K562 (cell line): ENCODE results near the gene NEU3. TPM values are rescaled to one million over a fixed set of nuclear protein-coding genes. Genes with fewer than 3 reads are reported as not detected.

ENCODE experiments used
- ATAC-seq: fragments of 200-7000 bp; cut with Tn5 transposase; 3 replicates; pipeline ENCODE4 v1.9.1; 2020; ENCODE audit warnings: moderate library complexity
- BruUV-seq: library from RNA; stranded (reverse); fragments of 400-500 nt; replicated peaks from 2 replicates; lab custom pipeline; 2021; lab: Mats Ljungman, UMichigan
- CTCF ChIA-PET: fragments of 300-600 bp; formaldehyde crosslinking; extraction: SDS; loops from one replicate; lab custom pipeline; 2021; ENCODE audit warnings: low intra/inter-chr PET ratio; lab: Yijun Ruan, JAX
- POLR2A ChIA-PET: fragments of 300-600, 350-650 bp; sonication (Branson Sonifier 250); formaldehyde crosslinking; extraction: SDS; loops from one replicate; lab custom pipeline; 2021; ENCODE audit warnings: antibody characterized with exemption, inconsistent platforms; lab: Yijun Ruan, JAX
- DNase-seq, 4 experiments: peaks; one replicate each; pipeline versions ENCODE4 v3.0.0 to v3.0.0-alpha.2; 2011 to 2018; ENCODE audit warnings: low spot score in 3 of 4, mixed read lengths in 3 of 4; ENCODE audit errors: extremely low read depth in 1 of 4
- FAIRE-seq: peaks from 2 replicates; lab custom pipeline; 2011; peaks lifted over from hg19 to GRCh38; lab: Jason Lieb, UNC
- H2AFZ ChIP-seq: 2 replicates; pipeline ENCODE4 v1.6.0; 2011; ENCODE audit warnings: low read depth, low read length, control low read depth, inconsistent platforms
- H3K27ac ChIP-seq: fragments of 200-600 bp; 3 replicates; pipeline ENCODE4 v1.8.0; 2011; ENCODE audit warnings: low read depth, mild to moderate bottlenecking, control low read depth, inconsistent platforms, low read length, moderate library complexity, mixed read lengths; ENCODE audit errors: extremely low read depth
- H3K27me3 ChIP-seq, 2 experiments: fragments of 300-600 bp in 1 of 2; 2 replicates in 1 of 2; 3 replicates in 1 of 2; pipeline versions ENCODE4 v1.6.0 to v1.8.0; 2011; ENCODE audit warnings: inconsistent platforms in 2 of 2, low read length in 2 of 2, mild to moderate bottlenecking in 1 of 2, mixed read lengths in 1 of 2, moderate library complexity in 1 of 2; ENCODE audit not compliant: control insufficient read depth in 2 of 2, insufficient read depth in 2 of 2
- H3K36me3 ChIP-seq: fragments of 300-600 bp; 3 replicates; pipeline ENCODE4 v1.8.0; 2011; ENCODE audit warnings: mild to moderate bottlenecking, low read length, inconsistent platforms; ENCODE audit not compliant: control insufficient read depth, insufficient read depth
- H3K4me1 ChIP-seq, 2 experiments: fragments of 200-600 bp in 1 of 2; replicated peaks in 1 of 2; 2 replicates in 1 of 2; 3 replicates in 1 of 2; pipeline versions ENCODE4 v1.5.1 to v1.8.0; 2011; ENCODE audit warnings: inconsistent platforms in 2 of 2, low read length in 2 of 2, mild to moderate bottlenecking in 1 of 2, mixed read lengths in 1 of 2, moderate library complexity in 1 of 2; ENCODE audit not compliant: control insufficient read depth in 2 of 2, insufficient read depth in 2 of 2
- H3K4me2 ChIP-seq: 2 replicates; pipeline ENCODE4 v1.6.1; 2011; ENCODE audit warnings: low read length, control low read depth, inconsistent platforms, mixed read lengths; ENCODE audit not compliant: insufficient read depth
- H3K4me3 ChIP-seq: fragments of 200-600 bp; sonication (generic), shearing (Covaris generic); 2 replicates; pipeline ENCODE4 v1.5.1; 2016; ENCODE audit warnings: control low read depth, inconsistent platforms
- H3K79me2 ChIP-seq: fragments of 200-600 bp; 3 replicates; pipeline ENCODE4 v1.8.0; 2011; ENCODE audit warnings: low read length, inconsistent platforms; ENCODE audit not compliant: control insufficient read depth, insufficient read depth
- H3K9ac ChIP-seq, 2 experiments: 2 replicates each; pipeline versions ENCODE4 v1.6.0 to v1.6.1; 2011; ENCODE audit warnings: low read depth in 2 of 2, low read length in 2 of 2, control low read depth in 1 of 2, inconsistent platforms in 1 of 2, mild to moderate bottlenecking in 1 of 2, mixed read lengths in 1 of 2; ENCODE audit not compliant: insufficient read depth in 1 of 2
- H3K9me1 ChIP-seq: one replicate; pipeline ENCODE4 v1.6.0; 2011; ENCODE audit warnings: inconsistent platforms, mild to moderate bottlenecking, low read length, moderate library complexity; ENCODE audit not compliant: control insufficient read depth, insufficient read depth
- H3K9me3 ChIP-seq: replicated peaks from 2 replicates; pipeline ENCODE4 v1.5.1; 2011; ENCODE audit warnings: low read depth, low read length, inconsistent platforms; ENCODE audit not compliant: control insufficient read depth, insufficient read depth
- H4K20me1 ChIP-seq: replicated peaks from 2 replicates; pipeline ENCODE4 v1.6.1; 2011; ENCODE audit warnings: low read length, inconsistent platforms, mixed read lengths; ENCODE audit not compliant: control insufficient read depth, insufficient read depth
- CC2D1A ChIP-seq: fragments of 450-650 bp; IDR thresholded peaks from 2 replicates; pipeline ENCODE4 v1.6.1; 2017; ENCODE audit warnings: mild to moderate bottlenecking
- HMBOX1 ChIP-seq: sonication (generic); IDR thresholded peaks from 2 replicates; pipeline ENCODE4 v1.6.1; 2016
- JUND ChIP-seq, 2 experiments: IDR thresholded peaks; 2 replicates in 1 of 2; 3 replicates in 1 of 2; pipeline ENCODE4 v1.6.1; 2011; ENCODE audit warnings: borderline replicate concordance in 2 of 2, low read depth in 2 of 2, low read length in 2 of 2, improper control_type of control experiment in 1 of 2, missing biosample characterization in 1 of 2, missing genetic modification characterization in 1 of 2, missing genetic modification reagents in 1 of 2
- KDM2B ChIP-seq: fragments of 250-450 bp; sonication (Bioruptor Pico); IDR thresholded peaks from 2 replicates; pipeline ENCODE4 v1.8.0; 2021; ENCODE audit warnings: mild to moderate bottlenecking, moderate library complexity
- NCOA4 ChIP-seq: fragments of 450-650 bp; IDR thresholded peaks from 2 replicates; pipeline ENCODE4 v1.6.1; 2018; ENCODE audit warnings: mild to moderate bottlenecking; ENCODE audit not compliant: partially characterized antibody
- RHOXF2B ChIP-seq: fragments of 250-450 bp; sonication (Bioruptor Pico); conservative IDR thresholded peaks from 2 replicates; pipeline ENCODE4 v1.5.1; 2021
- SP1 ChIP-seq: sonication (generic); formaldehyde crosslinking; IDR thresholded peaks from 2 replicates; pipeline ENCODE4 v1.8.1; 2022; ENCODE audit warnings: mild to moderate bottlenecking, missing genetic modification reagents
- TCF3 ChIP-seq: sonication (generic); formaldehyde crosslinking; IDR thresholded peaks from 2 replicates; pipeline ENCODE4 v1.4.0; 2020; ENCODE audit warnings: mild to moderate bottlenecking, missing genetic modification reagents
- TRIM24 ChIP-seq, 2 experiments: fragments of 450-650 bp; IDR thresholded peaks; 2 replicates each; pipeline ENCODE4 v1.6.1; 2016
- ZNF282 ChIP-seq: sonication (generic); formaldehyde crosslinking; IDR thresholded peaks from 2 replicates; pipeline ENCODE4 v1.8.1; 2023; ENCODE audit warnings: missing genetic modification reagents
- ZNF75A ChIP-seq: fragments of 450-650 bp; formaldehyde crosslinking; IDR thresholded peaks from 2 replicates; pipeline ENCODE4 v1.4.0; 2020; ENCODE audit warnings: mild to moderate bottlenecking
- ZNF766 ChIP-seq: fragments of 200-800 bp; sonication (Bioruptor generic); conservative IDR thresholded peaks from 2 replicates; pipeline ENCODE4 v1.6.1; 2016; ENCODE audit warnings: missing genetic modification characterization, missing compliant biosample characterization
- ZNF79 ChIP-seq: fragments of 250-450 bp; sonication (Bioruptor Pico); IDR thresholded peaks from 2 replicates; pipeline ENCODE4 v1.4.0; 2020; ENCODE audit warnings: low read depth, mild to moderate bottlenecking, moderate library complexity
- WGBS: fragments of 100-300 bp; shearing (Covaris generic); methylation state at CpG from one replicate; pipeline ENCODE4 v1.1.6; 2016; ENCODE audit warnings: low coverage, mixed read lengths; ENCODE audit not compliant: insufficient coverage; ENCODE audit errors: missing lambda C conversion rate; 5-methylcytosine and 5-hydroxymethylcytosine counted together
- in situ Hi-C: fragments of 300-500 bp; cut with MboI; formaldehyde crosslinking; loops from 4 replicates; pipeline ENCODE4 v1.15.0; 2018; ENCODE audit warnings: inconsistent platforms, mixed read lengths
- intact Hi-C: fragments of 100-400 bp; cut with micrococcal nuclease; formaldehyde crosslinking; loops from 2 replicates; pipeline ENCODE4 v1.14.2; 2022
- polyA plus RNA-seq, 8 experiments: library from polyadenylated mRNA; depleted of rRNA in 4 of 8; stranded (reverse) in 5 of 8; unstranded in 3 of 8; fragments of >200 nt; fragmentation: Nextera tagmentation in 2 of 8; fragmentation: Illumina TruSeq in 1 of 8; extraction: Ambion mirVana in 2 of 8; extraction: Trizol in 1 of 8; gene quantifications; 2 replicates each; pipeline versions ENCODE4 v1.2.1 to v1.2.3, GENCODE V29; 2011 to 2014; ENCODE audit warnings: inconsistent platforms in 1 of 8, missing spikeins in 1 of 8
- total RNA-seq, 7 experiments: library from RNA; depleted of rRNA in 6 of 7; stranded (reverse); fragments of >200 nt in 6 of 7; fragmentation: Illumina TruSeq in 2 of 7; extraction: Trizol in 2 of 7; gene quantifications; 2 replicates each; pipeline versions ENCODE4 v1.2.1 to v1.2.3, GENCODE V29; 2011 to 2021; ENCODE audit warnings: low replicate concordance in 1 of 7
- TF ChIP-seq, protein P1 (sequence below): fragments of 450-650 bp; conservative IDR thresholded peaks from 2 replicates; pipeline ENCODE4 v1.6.1; 2016; ENCODE audit warnings: missing genetic modification characterization, low read depth, mild to moderate bottlenecking, missing compliant biosample characterization, moderate library complexity
- TF ChIP-seq, protein P2 (sequence below), 2 experiments: fragments of 450-650 bp in 1 of 2; IDR thresholded peaks; 2 replicates each; pipeline ENCODE4 v1.6.1; 2011 to 2017; ENCODE audit warnings: low read depth in 2 of 2, antibody characterized with exemption in 1 of 2, borderline replicate concordance in 1 of 2, low read length in 1 of 2, mild to moderate bottlenecking in 1 of 2, mixed read lengths in 1 of 2; ENCODE audit not compliant: control insufficient read depth in 1 of 2

The NEU3 gene
- total and polyA plus RNA-seq, 9 of the 15 experiments (the other 6 are each of a cell fraction or from before 2014, with no cell fraction given): 6.2 to 41.3 (median 31.1) TPM

DNA sequence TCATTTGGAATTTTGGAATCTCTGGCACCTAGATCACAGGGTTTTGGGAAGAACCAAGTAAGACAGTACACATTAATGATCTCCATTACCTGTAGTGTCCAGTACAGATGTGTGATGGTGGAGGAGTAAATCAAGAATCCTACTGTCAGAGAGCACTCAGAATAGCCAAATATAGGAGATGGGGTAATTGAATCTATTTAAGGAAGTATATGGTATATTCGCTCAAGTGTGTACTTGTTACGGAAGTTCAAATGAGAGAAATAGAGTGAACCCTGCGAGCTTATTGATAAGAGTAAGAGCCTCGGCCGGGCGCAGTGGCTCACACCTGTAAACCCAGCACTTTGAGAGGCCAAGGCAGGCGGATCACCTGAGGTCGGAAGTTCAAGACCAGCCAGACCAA, 37.5 kb upstream of the NEU3 start (continued):
- no peak for TF ChIP-seq CC2D1A
- no peak for TF ChIP-seq TRIM24 (IDR thresholded peaks at IDR 0.05)
- TF ChIP-seq ZNF766 (CRISPR knock-in tag): no peak
- TF ChIP-seq, protein P1, sequence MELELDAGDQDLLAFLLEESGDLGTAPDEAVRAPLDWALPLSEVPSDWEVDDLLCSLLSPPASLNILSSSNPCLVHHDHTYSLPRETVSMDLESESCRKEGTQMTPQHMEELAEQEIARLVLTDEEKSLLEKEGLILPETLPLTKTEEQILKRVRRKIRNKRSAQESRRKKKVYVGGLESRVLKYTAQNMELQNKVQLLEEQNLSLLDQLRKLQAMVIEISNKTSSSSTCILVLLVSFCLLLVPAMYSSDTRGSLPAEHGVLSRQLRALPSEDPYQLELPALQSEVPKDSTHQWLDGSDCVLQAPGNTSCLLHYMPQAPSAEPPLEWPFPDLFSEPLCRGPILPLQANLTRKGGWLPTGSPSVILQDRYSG (tag): no peak
- no peak for TF ChIP-seq ZNF79 (CRISPR knock-in tag)
- TF ChIP-seq ZNF282: no peak
- no peak for TF ChIP-seq KDM2B (CRISPR knock-in tag)
- no peak for TF ChIP-seq TCF3 (CRISPR knock-in tag)
- TF ChIP-seq HMBOX1: no peak
- no peak for TF ChIP-seq JUND (IDR thresholded peaks at IDR 0.05; ENCODE audit: borderline replicate concordance, low read depth, low read length)
- TF ChIP-seq JUND (tag; IDR thresholded peaks at IDR 0.05; ENCODE audit: borderline replicate concordance, low read depth, low read length): no peak

- H3K9me1 ChIP-seq: no peaks in the 10 kb centered on the region
- peaks cover 22% of the 10 kb centered on the region for H4K20me1 ChIP-seq
- no TSS peak for BruUV-seq
- peaks cover 6 to 26% of the 10 kb centered on the region in 2 experiments; a peak in 3 of 5 replicates for H3K4me1 ChIP-seq
- no peaks in the 10 kb centered on the region for H3K27me3 ChIP-seq
- POLR2A ChIA-PET: interaction anchor here (0.7 kb wide), 1 partner anchor 13 kb away, joined by 3 read pairs; no protein-coding TSS in a partner anchor
- DNase-seq: no peak
- 67% methylated on average over 2 of the region's 2 CpGs for WGBS
- no peaks in the 10 kb centered on the region for H3K9me3 ChIP-seq
- no peak overlapping the region for H3K4me2 ChIP-seq
- H3K9ac ChIP-seq: no peak overlapping the region
- ATAC-seq: no peak
- in situ Hi-C loops (no loop called here), intact Hi-C loops (no loop called here)
- no peak overlapping the region for H2AFZ ChIP-seq
- FAIRE-seq: no peak
- no peak overlapping the region for H3K4me3 ChIP-seq
- H3K27ac ChIP-seq: no peak overlapping the region
- H3K36me3 ChIP-seq: peaks cover 59% of the 10 kb centered on the region
- CTCF ChIA-PET: no interaction called here
- peaks cover 99% of the 10 kb centered on the region for H3K79me2 ChIP-seq
- no peak for TF ChIP-seq ZNF75A (CRISPR knock-in tag)
- no peak for TF ChIP-seq RHOXF2B (CRISPR knock-in tag)
- TF ChIP-seq, protein P2, sequence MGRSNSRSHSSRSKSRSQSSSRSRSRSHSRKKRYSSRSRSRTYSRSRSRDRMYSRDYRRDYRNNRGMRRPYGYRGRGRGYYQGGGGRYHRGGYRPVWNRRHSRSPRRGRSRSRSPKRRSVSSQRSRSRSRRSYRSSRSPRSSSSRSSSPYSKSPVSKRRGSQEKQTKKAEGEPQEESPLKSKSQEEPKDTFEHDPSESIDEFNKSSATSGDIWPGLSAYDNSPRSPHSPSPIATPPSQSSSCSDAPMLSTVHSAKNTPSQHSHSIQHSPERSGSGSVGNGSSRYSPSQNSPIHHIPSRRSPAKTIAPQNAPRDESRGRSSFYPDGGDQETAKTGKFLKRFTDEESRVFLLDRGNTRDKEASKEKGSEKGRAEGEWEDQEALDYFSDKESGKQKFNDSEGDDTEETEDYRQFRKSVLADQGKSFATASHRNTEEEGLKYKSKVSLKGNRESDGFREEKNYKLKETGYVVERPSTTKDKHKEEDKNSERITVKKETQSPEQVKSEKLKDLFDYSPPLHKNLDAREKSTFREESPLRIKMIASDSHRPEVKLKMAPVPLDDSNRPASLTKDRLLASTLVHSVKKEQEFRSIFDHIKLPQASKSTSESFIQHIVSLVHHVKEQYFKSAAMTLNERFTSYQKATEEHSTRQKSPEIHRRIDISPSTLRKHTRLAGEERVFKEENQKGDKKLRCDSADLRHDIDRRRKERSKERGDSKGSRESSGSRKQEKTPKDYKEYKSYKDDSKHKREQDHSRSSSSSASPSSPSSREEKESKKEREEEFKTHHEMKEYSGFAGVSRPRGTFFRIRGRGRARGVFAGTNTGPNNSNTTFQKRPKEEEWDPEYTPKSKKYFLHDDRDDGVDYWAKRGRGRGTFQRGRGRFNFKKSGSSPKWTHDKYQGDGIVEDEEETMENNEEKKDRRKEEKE (IDR thresholded peaks at IDR 0.05; ENCODE audit: borderline replicate concordance in 1 of 2, control insufficient read depth in 1 of 2, low read depth in 2 of 2, low read length in 1 of 2): no peak
- TF ChIP-seq NCOA4: no peak
- no peak for TF ChIP-seq SP1 (CRISPR knock-in tag)
Observed at GRCh38 chr11:74952752-74953151, 36.0 kb upstream of the NEU3 start.
